PC-9 (cell line): ENCODE data around the gene SYTL5.

Experiments
- EZH2 ChIP-seq: fragments of 200-600 bp; sonication (generic); IDR thresholded peaks from 2 replicates; pipeline ENCODE4 v1.8.0; 2017; ENCODE audit warnings: antibody characterized with exemption, low read depth
- TF ChIP-seq, protein P1 (sequence below): fragments of 200-600 bp; sonication (generic); conservative IDR thresholded peaks from 2 replicates; pipeline ENCODE4 v1.6.1; 2017; ENCODE audit warnings: mixed run types, antibody characterized with exemption, mild to moderate bottlenecking, moderate library complexity

DNA sequence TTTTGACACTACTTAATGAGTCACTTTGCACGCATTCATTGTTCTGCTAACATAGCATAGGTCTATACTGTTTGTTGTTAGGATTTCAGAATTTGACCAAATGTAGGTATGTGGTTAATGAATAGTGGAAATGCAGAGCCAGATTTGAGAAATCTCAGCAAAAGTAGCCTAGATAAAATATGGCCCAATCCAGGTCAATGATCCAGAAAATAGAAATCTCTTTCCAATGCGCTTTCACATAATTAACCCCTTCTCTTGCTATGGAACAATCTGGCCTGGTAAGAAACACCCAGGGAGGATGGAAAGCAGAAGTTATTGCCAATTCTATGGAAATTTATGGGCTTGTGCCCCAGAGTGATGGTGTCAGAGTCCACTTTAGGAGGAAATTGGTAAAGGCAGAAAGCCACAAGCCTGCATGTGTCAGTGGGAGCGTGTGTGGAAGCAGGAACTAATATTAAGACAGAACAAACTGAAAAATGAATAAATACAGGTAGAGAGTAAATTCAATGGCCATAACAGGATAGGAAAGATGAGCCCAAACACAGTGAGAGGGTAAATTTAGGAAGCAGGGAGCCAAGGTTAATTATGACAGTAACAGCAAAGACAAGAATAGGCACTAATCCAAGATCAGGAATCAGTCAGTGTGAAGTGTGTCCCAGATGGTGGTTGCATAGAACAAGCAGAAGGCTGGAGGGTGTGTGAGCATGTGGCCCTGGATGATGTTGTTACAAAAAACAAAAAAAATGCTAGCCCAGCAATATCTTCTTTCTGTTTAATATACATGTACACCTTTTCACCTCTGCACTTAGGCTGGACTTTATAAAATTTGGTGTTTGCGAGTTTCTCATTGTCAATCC is 102.9 kb downstream of the SYTL5 start:
- TF ChIP-seq, protein P1, sequence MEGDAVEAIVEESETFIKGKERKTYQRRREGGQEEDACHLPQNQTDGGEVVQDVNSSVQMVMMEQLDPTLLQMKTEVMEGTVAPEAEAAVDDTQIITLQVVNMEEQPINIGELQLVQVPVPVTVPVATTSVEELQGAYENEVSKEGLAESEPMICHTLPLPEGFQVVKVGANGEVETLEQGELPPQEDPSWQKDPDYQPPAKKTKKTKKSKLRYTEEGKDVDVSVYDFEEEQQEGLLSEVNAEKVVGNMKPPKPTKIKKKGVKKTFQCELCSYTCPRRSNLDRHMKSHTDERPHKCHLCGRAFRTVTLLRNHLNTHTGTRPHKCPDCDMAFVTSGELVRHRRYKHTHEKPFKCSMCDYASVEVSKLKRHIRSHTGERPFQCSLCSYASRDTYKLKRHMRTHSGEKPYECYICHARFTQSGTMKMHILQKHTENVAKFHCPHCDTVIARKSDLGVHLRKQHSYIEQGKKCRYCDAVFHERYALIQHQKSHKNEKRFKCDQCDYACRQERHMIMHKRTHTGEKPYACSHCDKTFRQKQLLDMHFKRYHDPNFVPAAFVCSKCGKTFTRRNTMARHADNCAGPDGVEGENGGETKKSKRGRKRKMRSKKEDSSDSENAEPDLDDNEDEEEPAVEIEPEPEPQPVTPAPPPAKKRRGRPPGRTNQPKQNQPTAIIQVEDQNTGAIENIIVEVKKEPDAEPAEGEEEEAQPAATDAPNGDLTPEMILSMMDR = no peak
- TF ChIP-seq EZH2 = no peak
